GM21619 (cell line): ENCODE results near the gene RUNDC1.

Experiments used
- ATAC-seq: cut with Tn5 transposase; IDR thresholded peaks from one replicate; pipeline ENCODE4 v1.9.1; 2021; ENCODE audit not compliant: unreplicated experiment

RUNDC1 gene

GRCh38 chr17:43016216-43016615 is 35.9 kb downstream of the RUNDC1 start:
- ATAC-seq = no peak

- no peak for ATAC-seq
Measured at GRCh38 chr17:43018008-43018853, 37.9 kb downstream of the RUNDC1 start.

- ATAC-seq = no peak
Measured at GRCh38 chr17:43018932-43019331, 38.6 kb downstream of the RUNDC1 start.

GRCh38 chr17:43019418-43019817 is 39.1 kb downstream of the RUNDC1 start:
- no peak for ATAC-seq

GRCh38 chr17:43020030-43020621 is 39.8 kb downstream of the RUNDC1 start:
- no peak for ATAC-seq

- no peak for ATAC-seq
Measured at GRCh38 chr17:43020789-43021740, 40.7 kb downstream of the RUNDC1 start.

- ATAC-seq = peak; percentile 46
Measured at GRCh38 chr17:43021741-43022512, 41.6 kb downstream of the RUNDC1 start, which contains the start of gene VAT1. TSS of gene VAT1 (minus strand) at chr17:43022385. CDS start at chr17:43022322, 63 bp downstream.

GRCh38 chr17:43024407-43025289 is 44.3 kb downstream of the RUNDC1 start, which contains the start of gene RND2:
TSS of gene RND2 (plus strand) at chr17:43025231. CDS start at chr17:43025348, 117 bp downstream.
- peak; percentile 41 for ATAC-seq

GRCh38 chr17:43025290-43025657 is 44.9 kb downstream of the RUNDC1 start:
- ATAC-seq = no peak

- ATAC-seq = no peak
Measured at GRCh38 chr17:43025766-43026537, 45.6 kb downstream of the RUNDC1 start.

- ATAC-seq = no peak
Measured at GRCh38 chr17:43026595-43026994, 46.2 kb downstream of the RUNDC1 start.

- no peak for ATAC-seq
Measured at GRCh38 chr17:43027091-43028032, 47.0 kb downstream of the RUNDC1 start.

- ATAC-seq = no peak
Measured at GRCh38 chr17:43028221-43028861, 48.0 kb downstream of the RUNDC1 start.

- ATAC-seq = no peak
Measured at GRCh38 chr17:43030137-43030767, 49.9 kb downstream of the RUNDC1 start.

- ATAC-seq = no peak
Measured at GRCh38 chr17:43031666-43032065, 51.3 kb downstream of the RUNDC1 start.
